Body of pancreas (tissue), 4 donors: ENCODE measurements around the gene IGFN1.

Experiments used
- CTCF ChIP-seq, 7 experiments: fragments of 450-650 bp in 4 of 7; fragments of 200-600 bp in 3 of 7; sonication (generic) in 3 of 7; IDR thresholded peaks; one replicate each; pipeline ENCODE4 v1.5.1; 2016 to 2019; ENCODE audit warnings: antibody characterized with exemption in 7 of 7
- POLR2A ChIP-seq, 3 donors: fragments of 450-650 bp; IDR thresholded peaks; one replicate each; pipeline ENCODE4 v1.6.1; 2016; ENCODE audit warnings: antibody characterized with exemption in 3 of 3, mild to moderate bottlenecking in 2 of 3

- TF ChIP-seq POLR2A (IDR thresholded peaks at IDR 0.05) (no peak), CTCF (IDR thresholded peaks at IDR 0.05) (no peak)
These were observed 26.0 kb upstream of the IGFN1 start for GRCh38 chr1:201164645-201165044.
